H9 (cell line): ENCODE results near the gene ZBTB43. TPM values are rescaled to one million over a fixed set of nuclear protein-coding genes. Genes with fewer than 3 reads are reported as not detected.
A peak's percentile ranks its signal among the peaks of the same experiment; 100 is the strongest.

Experiments
- DNase-seq: peaks from one replicate; pipeline ENCODE4 v3.0.0-alpha.2; 2017
- H2AFZ ChIP-seq: one replicate; pipeline ENCODE4 v1.6.1; 2013; ENCODE audit warnings: mild to moderate bottlenecking, low read length, control low read depth, moderate library complexity
- H2AK5ac ChIP-seq: 2 replicates; pipeline ENCODE4 v1.6.1; 2013; ENCODE audit warnings: low read length, control low read depth, mixed read lengths; ENCODE audit not compliant: insufficient read length
- H2BK120ac ChIP-seq: one replicate; pipeline ENCODE4 v1.6.1; 2013; ENCODE audit warnings: low read depth, mild to moderate bottlenecking, low read length, control low read depth, inconsistent platforms; ENCODE audit not compliant: poor library complexity, severe bottlenecking
- H2BK12ac ChIP-seq: 2 replicates; pipeline ENCODE4 v1.6.1; 2013; ENCODE audit warnings: low read length, control low read depth, mixed read lengths, low read depth; ENCODE audit not compliant: insufficient read length
- H2BK15ac ChIP-seq: 2 replicates; pipeline ENCODE4 v1.6.1; 2013; ENCODE audit warnings: low read depth, low read length, control low read depth
- H2BK20ac ChIP-seq: one replicate; pipeline ENCODE4 v1.6.1; 2013; ENCODE audit warnings: low read depth, mild to moderate bottlenecking, low read length, control low read depth, inconsistent platforms; ENCODE audit not compliant: poor library complexity, severe bottlenecking
- H2BK5ac ChIP-seq: 2 replicates; pipeline ENCODE4 v1.6.1; 2013; ENCODE audit warnings: low read length, control low read depth, mixed read lengths; ENCODE audit not compliant: insufficient read length
- H3K14ac ChIP-seq: 2 replicates; pipeline ENCODE4 v1.6.1; 2013; ENCODE audit warnings: low read length, control low read depth; ENCODE audit not compliant: insufficient read depth
- H3K18ac ChIP-seq: 2 replicates; pipeline ENCODE4 v1.6.1; 2013; ENCODE audit warnings: low read depth, mild to moderate bottlenecking, mixed read lengths, low read length, control low read depth; ENCODE audit not compliant: insufficient read length
- H3K23ac ChIP-seq: 2 replicates; pipeline ENCODE4 v1.6.1; 2013; ENCODE audit warnings: low read length, control low read depth, mixed read lengths, low read depth; ENCODE audit not compliant: insufficient read length
- H3K23me2 ChIP-seq: 2 replicates; pipeline ENCODE4 v1.6.1; 2013; ENCODE audit warnings: low read depth, mild to moderate bottlenecking, mixed read lengths, low read length, control low read depth; ENCODE audit not compliant: insufficient read length, poor library complexity, severe bottlenecking
- H3K27ac ChIP-seq: 2 replicates; pipeline ENCODE4 v1.5.1; 2013; ENCODE audit warnings: low read length, control low read depth, mixed read lengths, low read depth; ENCODE audit not compliant: insufficient read length
- H3K27me3 ChIP-seq: 2 replicates; pipeline ENCODE4 v1.6.1; 2013; ENCODE audit warnings: low read length, control low read depth, inconsistent platforms; ENCODE audit not compliant: insufficient read depth
- H3K4ac ChIP-seq: 2 replicates; pipeline ENCODE4 v1.6.1; 2013; ENCODE audit warnings: low read depth, mild to moderate bottlenecking, control low read depth, inconsistent platforms, low read length, moderate library complexity
- H3K4me1 ChIP-seq: 2 replicates; pipeline ENCODE4 v1.6.1; 2013; ENCODE audit warnings: low read length, control low read depth, inconsistent platforms; ENCODE audit not compliant: insufficient read depth
- H3K4me2 ChIP-seq: 2 replicates; pipeline ENCODE4 v1.6.1; 2013; ENCODE audit warnings: low read length, control low read depth, mixed read lengths; ENCODE audit not compliant: insufficient read length, insufficient read depth
- H3K56ac ChIP-seq: 2 replicates; pipeline ENCODE4 v1.6.1; 2013; ENCODE audit warnings: low read depth, mild to moderate bottlenecking, mixed read lengths, low read length, control low read depth; ENCODE audit not compliant: insufficient read length
- H3K79me1 ChIP-seq: 2 replicates; pipeline ENCODE4 v1.6.1; 2013; ENCODE audit warnings: low read depth, mild to moderate bottlenecking, moderate library complexity, low read length, control low read depth, inconsistent platforms; ENCODE audit not compliant: insufficient read depth, poor library complexity, severe bottlenecking
- H3K79me2 ChIP-seq: 2 replicates; pipeline ENCODE4 v1.6.1; 2013; ENCODE audit warnings: low read length, control low read depth, inconsistent platforms; ENCODE audit not compliant: insufficient read depth
- H3K9ac ChIP-seq: 2 replicates; pipeline ENCODE4 v1.6.1; 2013; ENCODE audit warnings: low read length, control low read depth, mixed read lengths; ENCODE audit not compliant: insufficient read length; ENCODE audit errors: extremely low read depth
- H3K9me3 ChIP-seq: one replicate; pipeline ENCODE4 v1.6.1; 2013; ENCODE audit warnings: low read depth, low read length, inconsistent platforms; ENCODE audit not compliant: control insufficient read depth
- H3T11ph ChIP-seq: one replicate; pipeline ENCODE4 v1.6.1; 2013; ENCODE audit warnings: mild to moderate bottlenecking, low read length, control low read depth, inconsistent platforms
- H4K20me1 ChIP-seq: one replicate; pipeline ENCODE4 v1.6.1; 2013; ENCODE audit not compliant: control insufficient read depth, insufficient read length, insufficient read depth
- H4K5ac ChIP-seq: 2 replicates; pipeline ENCODE4 v1.6.1; 2013; ENCODE audit warnings: low read depth, mild to moderate bottlenecking, mixed read lengths, low read length, control low read depth; ENCODE audit not compliant: insufficient read length
- H4K8ac ChIP-seq: replicated peaks from 2 replicates; pipeline ENCODE4 v1.6.1; 2013; ENCODE audit warnings: low read length, control low read depth, mixed read lengths, low read depth; ENCODE audit not compliant: insufficient read length
- H4K91ac ChIP-seq: 2 replicates; pipeline ENCODE4 v1.6.1; 2013; ENCODE audit warnings: low read depth, mild to moderate bottlenecking, moderate library complexity, mixed read lengths, low read length, control low read depth; ENCODE audit not compliant: insufficient read length
- H3K27ac Mint-ChIP-seq, 3 experiments: 2 replicates in 2 of 3; 3 replicates in 1 of 3; pipeline ENCODE4 v1.8.0; 2020 to 2021; ENCODE audit warnings: mixed read lengths in 3 of 3, mild to moderate bottlenecking in 1 of 3, moderate library complexity in 1 of 3
- H3K27me3 Mint-ChIP-seq: 2 replicates; pipeline ENCODE4 v1.8.0; 2021; ENCODE audit warnings: low read depth, mild to moderate bottlenecking, moderate library complexity, mixed read lengths
- H3K36me3 Mint-ChIP-seq, 3 experiments: 2 replicates in 2 of 3; 3 replicates in 1 of 3; pipeline ENCODE4 v1.8.0; 2020 to 2021; ENCODE audit warnings: low read depth in 3 of 3, mixed read lengths in 3 of 3; ENCODE audit not compliant: insufficient read depth in 1 of 3
- H3K4me1 Mint-ChIP-seq, 2 experiments: 2 replicates each; pipeline ENCODE4 v1.8.0; 2020; ENCODE audit warnings: mixed read lengths in 2 of 2
- H3K4me3 Mint-ChIP-seq, 2 experiments: 2 replicates in 1 of 2; 3 replicates in 1 of 2; pipeline ENCODE4 v1.8.0; 2020 to 2021; ENCODE audit warnings: mild to moderate bottlenecking in 2 of 2, mixed read lengths in 2 of 2, moderate library complexity in 1 of 2
- H3K9me3 Mint-ChIP-seq, 2 experiments: 2 replicates in 1 of 2; 3 replicates in 1 of 2; pipeline ENCODE4 v1.8.0; 2020; ENCODE audit warnings: mild to moderate bottlenecking in 2 of 2, mixed read lengths in 2 of 2, moderate library complexity in 1 of 2
- CTCF ChIP-seq: fragments of 200-600 bp; sonication (generic); conservative IDR thresholded peaks from 3 replicates; pipeline ENCODE4 v1.8.0; 2021; ENCODE audit warnings: antibody characterized with exemption, mild to moderate bottlenecking
- WGBS: extraction: QIAGEN DNeasy Blood & Tissue Kit; methylation state at CpG from one replicate; pipeline ENCODE4 v1.1.7; 2013; ENCODE audit warnings: missing lambda C conversion rate, low lambda C conversion rate, mixed read lengths; ENCODE audit not compliant: insufficient read length; ENCODE audit errors: extremely low coverage; 5-methylcytosine and 5-hydroxymethylcytosine counted together
- total RNA-seq: library from RNA; stranded (reverse); gene quantifications from 2 replicates; pipeline ENCODE4 v1.2.1, GENCODE V29; 2021

Gene ZBTB43
- total RNA-seq, 1 experiment from 2014 or later, result 15.7 TPM

DNA sequence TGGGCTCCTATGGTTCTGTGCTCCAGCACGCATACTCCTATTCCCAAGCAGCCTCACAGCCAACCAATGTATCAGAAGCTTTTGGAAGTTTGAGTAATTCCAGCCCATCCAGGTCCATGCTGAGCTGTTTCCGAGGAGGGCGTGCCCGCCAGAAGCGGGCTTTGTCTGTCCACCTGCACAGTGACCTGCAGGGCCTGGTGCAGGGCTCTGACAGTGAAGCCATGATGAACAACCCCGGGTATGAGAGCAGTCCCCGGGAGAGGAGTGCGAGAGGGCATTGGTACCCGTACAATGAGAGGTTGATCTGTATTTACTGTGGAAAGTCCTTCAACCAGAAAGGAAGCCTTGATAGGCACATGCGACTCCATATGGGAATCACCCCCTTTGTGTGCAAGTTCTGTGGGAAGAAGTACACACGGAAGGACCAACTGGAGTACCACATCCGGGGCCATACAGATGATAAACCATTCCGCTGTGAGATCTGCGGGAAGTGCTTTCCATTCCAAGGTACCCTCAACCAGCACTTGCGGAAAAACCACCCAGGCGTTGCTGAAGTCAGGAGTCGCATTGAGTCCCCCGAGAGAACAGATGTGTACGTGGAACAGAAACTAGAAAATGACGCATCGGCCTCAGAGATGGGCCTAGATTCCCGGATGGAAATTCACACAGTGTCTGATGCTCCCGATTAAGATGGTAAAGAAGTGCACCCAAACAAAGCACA lies 75.5 kb downstream of the ZBTB43 start:
- no peak overlapping the region for H4K5ac ChIP-seq
- no peak overlapping the region for H2BK12ac ChIP-seq
- Mint-ChIP-seq H3K27ac (peak overlapping the region in 1 of 3 experiments; percentile 26; a peak in 1 of 7 replicates), H3K9me3 (peaks cover 8 to 9% of the 10 kb centered on the region in 2 experiments), H3K36me3 (peaks cover 18 to 23% (median 22%) of the 10 kb centered on the region in 3 experiments), H3K4me1 (peaks cover 0 to 8% of the 10 kb centered on the region in 2 experiments; a peak in 2 of 4 replicates), H3K27me3 (no peaks in the 10 kb centered on the region; the same call in 1 of the 2 replicates), H3K4me3 (no peak overlapping the region)
- no peak overlapping the region for H4K8ac ChIP-seq
- no peak overlapping the region for H3K9ac ChIP-seq
- no peak overlapping the region for H3K23ac ChIP-seq
- H2AK5ac ChIP-seq, result no peak overlapping the region
- H2BK15ac ChIP-seq, result no peak overlapping the region
- no peaks in the 10 kb centered on the region for H3K27me3 ChIP-seq
- H3K79me2 ChIP-seq, result no peaks in the 10 kb centered on the region
- no peak for TF ChIP-seq CTCF
- H2BK120ac ChIP-seq, result no peak overlapping the region
- no peak overlapping the region for H2BK5ac ChIP-seq
- no peaks in the 10 kb centered on the region for H3K4me1 ChIP-seq
- no peak overlapping the region for H3K27ac ChIP-seq
- H3T11ph ChIP-seq, result no peak overlapping the region
- no CpG with 5 or more reads among the region's 23 CpGs for WGBS
- no peak overlapping the region for H3K14ac ChIP-seq
- H3K4me2 ChIP-seq, result no peak overlapping the region
- no peak overlapping the region for H3K18ac ChIP-seq
- H3K56ac ChIP-seq, result no peak overlapping the region
- no peak overlapping the region for H4K91ac ChIP-seq
- H2AFZ ChIP-seq, result no peak overlapping the region
- H2BK20ac ChIP-seq, result no peak overlapping the region
- H3K79me1 ChIP-seq, result peaks cover 2% of the 10 kb centered on the region
- no peak overlapping the region for H3K4ac ChIP-seq
- no peak for DNase-seq
- no peaks in the 10 kb centered on the region for H4K20me1 ChIP-seq
- H3K9me3 ChIP-seq, result no peaks in the 10 kb centered on the region
- no peaks in the 10 kb centered on the region for H3K23me2 ChIP-seq
